Fibroblast of peridontal ligament (primary cell): ENCODE results near the gene IER3.
"Not testable (repeated sequence)": the region's sequence is repeated elsewhere in the genome, so short reads cannot be mapped to it uniquely, and the experiment has no call there.

Source experiments
- DNase-seq: peaks from one replicate; pipeline ENCODE4 v3.0.0-alpha.2; 2010; ENCODE audit errors: extremely low read depth

The IER3 gene

GRCh38 chr6:30723843-30724741 lies 20.3 kb downstream of the IER3 start:
- DNase-seq: not testable (repeated sequence)

DNA sequence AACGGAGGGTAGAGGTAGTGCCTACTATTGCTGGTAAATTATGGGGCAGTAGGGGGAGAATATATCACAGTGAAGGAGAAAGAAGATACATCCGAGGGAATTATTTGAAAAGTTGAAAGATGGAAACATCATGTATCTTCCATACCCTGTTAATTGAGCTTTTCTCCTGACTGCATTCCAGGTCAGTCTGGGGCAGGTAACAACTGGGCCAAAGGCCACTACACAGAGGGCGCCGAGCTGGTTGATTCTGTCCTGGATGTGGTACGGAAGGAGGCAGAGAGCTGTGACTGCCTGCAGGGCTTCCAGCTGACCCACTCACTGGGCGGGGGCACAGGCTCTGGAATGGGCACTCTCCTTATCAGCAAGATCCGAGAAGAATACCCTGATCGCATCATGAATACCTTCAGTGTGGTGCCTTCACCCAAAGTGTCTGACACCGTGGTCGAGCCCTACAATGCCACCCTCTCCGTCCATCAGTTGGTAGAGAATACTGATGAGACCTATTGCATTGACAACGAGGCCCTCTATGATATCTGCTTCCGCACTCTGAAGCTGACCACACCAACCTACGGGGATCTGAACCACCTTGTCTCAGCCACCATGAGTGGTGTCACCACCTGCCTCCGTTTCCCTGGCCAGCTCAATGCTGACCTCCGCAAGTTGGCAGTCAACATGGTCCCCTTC lies 21.0 kb downstream of the IER3 start:
- not testable (repeated sequence) for DNase-seq

DNA sequence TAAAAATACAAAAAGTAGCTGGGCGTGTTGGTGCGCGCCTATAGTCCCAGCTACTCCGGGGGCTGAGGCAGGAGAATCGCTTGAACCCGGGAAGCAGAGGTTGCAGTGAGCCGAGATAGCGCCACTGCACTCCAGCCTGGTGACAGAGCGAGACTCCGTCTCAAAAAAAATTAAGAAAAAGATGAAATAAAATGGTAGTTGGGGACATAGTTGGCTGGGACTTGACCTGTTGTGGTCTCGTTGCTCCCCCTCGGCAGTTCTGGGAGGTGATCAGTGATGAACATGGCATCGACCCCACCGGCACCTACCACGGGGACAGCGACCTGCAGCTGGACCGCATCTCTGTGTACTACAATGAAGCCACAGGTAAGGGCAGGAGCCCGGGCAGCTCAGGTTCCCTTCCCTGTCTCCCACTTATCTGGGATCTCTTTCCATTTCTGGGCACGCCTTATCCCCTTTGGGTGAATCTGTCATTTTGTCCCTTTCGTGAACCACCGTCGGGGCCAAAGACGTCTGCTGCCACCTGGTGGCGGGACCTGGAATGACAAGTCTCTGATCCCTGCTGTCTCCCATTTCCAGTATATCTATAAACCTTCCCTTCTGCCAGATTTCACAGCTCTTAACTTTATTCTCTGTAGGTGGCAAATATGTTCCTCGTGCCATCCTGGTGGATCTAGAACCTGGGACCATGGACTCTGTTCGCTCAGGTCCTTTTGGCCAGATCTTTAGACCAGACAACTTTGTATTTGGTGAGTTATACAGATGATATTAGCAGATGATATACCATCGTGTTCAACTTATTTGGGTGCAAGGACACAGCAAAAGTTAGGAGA lies 21.9 kb downstream of the IER3 start:
- DNase-seq: peak; percentile 79

- DNase-seq: peak; percentile 51
These were observed 22.4 kb downstream of the IER3 start for GRCh38 chr6:30722025-30722279.

DNA sequence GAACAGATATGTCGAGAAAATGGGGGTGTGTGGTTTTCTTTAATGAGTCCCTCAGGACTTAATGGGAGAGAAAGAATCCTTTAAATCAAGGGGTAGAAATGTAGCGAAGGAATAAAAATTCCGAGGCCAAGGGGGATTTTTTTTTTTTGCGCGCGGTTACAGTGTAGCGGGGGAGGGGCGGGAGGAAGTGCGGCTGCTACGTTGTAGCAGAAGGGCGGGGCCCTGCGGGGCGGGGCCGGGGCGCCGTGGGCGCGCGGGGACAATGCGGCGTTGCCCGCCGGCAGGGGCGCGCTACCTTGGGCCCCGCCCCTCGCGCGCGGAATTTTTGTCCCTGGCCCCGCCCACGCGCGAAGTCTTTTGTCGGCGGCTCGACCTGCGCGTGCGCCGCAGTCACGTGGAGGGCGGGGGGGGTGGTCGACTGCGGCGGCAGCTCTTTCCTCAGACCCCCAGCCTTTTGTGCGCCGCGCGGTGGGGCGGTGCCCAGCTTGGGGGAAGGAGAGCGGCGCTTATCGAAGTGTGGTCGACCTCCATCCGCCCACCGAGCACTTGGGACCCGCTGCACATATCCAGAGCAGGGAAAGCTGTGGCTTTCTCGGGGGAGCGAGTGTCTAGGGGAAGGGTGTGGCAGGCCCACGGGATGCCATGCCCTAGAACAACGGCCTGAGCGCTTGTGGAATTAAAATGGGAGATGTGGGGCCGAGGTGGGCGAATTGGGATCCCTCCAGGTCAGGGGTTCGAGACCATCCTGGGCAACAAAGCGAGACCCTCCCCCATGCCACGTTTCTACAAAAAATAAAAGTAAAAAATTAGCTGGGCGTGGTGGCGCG lies 22.9 kb downstream of the IER3 start:
- DNase-seq: peak; percentile 84

DNA sequence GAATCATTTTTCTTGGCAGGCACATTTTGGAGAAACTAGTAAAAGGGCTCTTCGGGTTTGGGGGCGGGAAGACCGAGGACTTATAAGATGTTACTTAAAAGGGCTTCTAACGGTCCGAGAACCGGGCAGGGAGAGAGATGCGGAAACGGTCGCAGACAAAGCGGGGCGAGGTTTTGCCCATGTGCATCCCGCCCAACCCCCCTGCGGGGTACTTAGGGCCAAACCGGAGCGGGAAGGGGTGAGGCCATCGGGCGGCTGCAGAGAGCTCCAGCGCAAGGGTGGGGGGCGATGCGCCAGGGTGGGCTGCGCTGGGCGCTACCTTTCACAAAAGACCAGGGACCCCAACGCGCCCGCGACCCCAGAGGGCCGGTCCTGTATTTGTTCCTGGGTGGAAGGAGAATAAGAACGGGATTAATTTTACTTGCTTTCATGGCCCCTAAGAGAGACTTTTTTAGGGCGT lies 23.6 kb downstream of the IER3 start:
- DNase-seq: peak; percentile 25

- DNase-seq: peak; percentile 96
These were observed 24.3 kb downstream of the IER3 start, which contains the start of gene TUBB for GRCh38 chr6:30719791-30720737. Gene TUBB, plus strand, starts transcription at chr6:30720352. Its CDS starts 155 bp downstream, at chr6:30720507.

- no peak for DNase-seq
These were observed 25.0 kb downstream of the IER3 start for GRCh38 chr6:30719356-30719755.

DNA sequence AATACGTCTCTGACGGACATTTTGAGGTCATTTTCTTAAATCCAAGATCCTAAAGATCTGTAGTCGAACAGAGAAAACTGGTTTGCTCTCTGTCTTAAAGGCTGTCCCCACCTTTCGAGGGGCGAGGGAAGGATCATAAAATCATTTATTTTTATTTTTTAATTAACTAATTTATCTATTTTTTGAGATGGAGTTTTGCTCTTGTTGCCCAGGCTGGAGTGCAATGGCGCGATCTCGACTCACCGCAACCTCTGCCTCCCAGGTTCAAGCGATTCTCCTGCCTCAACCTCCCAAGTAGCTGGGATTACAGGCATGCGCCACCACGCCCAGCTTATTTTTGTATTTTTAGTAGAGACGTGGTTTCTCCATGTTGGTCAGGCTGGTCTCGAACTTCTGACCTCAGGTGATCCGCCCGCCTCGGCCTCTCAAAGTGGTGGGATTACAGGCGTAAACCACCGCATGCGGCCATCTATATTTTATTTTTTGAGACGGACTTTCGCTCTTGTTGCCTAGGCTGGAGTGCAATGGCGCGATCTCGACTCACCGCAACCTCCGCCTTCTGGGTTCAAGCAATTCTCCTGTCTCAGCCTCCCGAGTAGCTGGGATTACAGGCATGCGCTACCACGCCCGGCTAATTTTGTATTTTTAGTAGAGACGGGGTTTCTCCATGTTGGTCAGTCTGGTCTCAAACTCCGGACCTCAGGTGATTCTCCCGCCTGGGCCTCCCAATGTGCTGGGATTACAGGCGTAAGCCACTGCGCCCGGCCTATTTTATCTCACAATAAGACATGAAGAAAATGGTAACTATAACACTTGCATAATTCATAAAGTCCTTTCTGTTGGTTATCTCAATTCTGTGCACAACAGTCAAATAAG lies 26.3 kb downstream of the IER3 start:
- DNase-seq: not testable (repeated sequence)

DNA sequence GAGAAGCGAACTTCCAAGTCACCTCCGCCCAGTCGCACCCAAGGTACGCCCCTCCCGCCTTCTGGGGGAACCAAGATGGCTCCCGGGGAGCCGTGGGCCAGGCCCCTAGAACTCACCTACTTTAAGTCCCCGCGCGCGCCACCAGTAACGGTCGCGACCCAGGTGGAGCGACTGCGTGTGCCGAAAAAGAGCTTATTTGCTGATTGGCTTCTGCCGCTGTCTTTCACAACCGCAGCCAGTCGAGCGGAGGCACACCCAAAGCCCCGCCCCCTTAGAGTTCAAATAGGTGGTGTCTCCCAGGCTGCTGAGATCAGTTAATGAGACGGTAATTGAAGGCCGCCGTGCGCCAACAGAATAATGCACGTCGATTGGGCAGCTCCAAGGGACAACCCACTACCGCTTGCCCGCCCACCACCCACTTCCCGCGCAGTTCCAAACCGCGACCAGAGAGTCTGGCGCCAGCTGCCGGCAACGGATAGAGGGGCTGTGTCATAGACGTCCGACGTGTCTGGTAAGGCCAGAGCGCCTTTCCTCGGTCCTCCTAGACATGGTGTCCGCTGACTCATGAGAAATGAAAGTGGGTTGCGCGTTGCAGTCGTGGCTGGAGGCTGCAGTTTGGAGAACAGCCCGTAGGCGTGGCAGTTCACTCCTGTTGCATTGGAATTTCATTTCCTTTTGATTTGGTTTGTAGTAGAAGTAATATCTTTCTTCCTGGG lies 27.1 kb downstream of the IER3 start, which contains the start of gene MDC1:
Gene MDC1, minus strand, starts transcription at position 153 of the 716 bp plus-strand sequence. CDS start 2,106 bp downstream, outside the sequence.
- peak; percentile 100 for DNase-seq

DNA sequence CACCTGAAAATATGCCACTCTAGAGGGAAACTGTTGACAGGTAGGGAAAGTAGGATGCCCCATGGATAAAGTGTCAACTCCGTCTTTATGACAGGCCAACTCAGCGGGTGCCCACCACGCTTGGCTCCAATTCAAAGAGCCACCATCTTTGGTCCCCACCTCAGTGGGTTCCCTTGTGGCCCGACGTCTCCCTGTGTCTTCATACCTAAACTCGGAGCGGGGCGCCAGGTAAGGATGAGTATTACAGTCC lies 27.5 kb downstream of the IER3 start:
- no peak for DNase-seq

- DNase-seq: no peak
These were observed 30.1 kb downstream of the IER3 start for GRCh38 chr6:30714263-30714662.

GRCh38 chr6:30712441-30712945 lies 31.9 kb downstream of the IER3 start:
- no peak for DNase-seq

DNA sequence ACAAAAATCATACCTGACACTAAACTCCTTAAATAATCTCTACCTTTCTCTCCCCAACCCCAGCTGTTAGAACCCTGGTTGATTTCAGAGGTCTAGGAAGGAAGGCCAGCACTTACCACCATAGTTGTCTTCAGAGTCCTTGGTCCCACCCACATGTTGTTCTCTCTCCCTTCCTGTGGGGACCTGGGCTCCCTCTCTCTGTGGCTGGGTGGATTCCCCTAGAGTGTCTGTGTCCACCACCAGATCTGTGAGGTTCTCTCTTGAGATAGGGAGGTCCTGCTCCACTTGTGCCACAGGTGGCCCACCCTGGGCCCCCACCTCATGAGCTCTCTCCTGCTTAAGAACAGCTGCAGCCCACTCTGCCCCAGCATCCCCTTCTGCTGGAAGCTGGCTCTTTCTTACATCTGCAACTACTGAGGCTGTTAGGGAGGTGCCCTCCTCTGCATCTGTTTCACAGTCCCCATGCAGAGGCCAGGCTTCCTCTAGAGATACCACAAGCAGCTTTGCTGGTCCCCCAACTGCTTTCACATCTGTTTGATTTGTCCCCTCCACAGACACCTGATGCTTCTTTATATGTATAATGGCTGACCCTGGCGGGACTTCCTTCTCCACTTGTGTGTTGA lies 32.5 kb downstream of the IER3 start:
- DNase-seq: no peak

DNA sequence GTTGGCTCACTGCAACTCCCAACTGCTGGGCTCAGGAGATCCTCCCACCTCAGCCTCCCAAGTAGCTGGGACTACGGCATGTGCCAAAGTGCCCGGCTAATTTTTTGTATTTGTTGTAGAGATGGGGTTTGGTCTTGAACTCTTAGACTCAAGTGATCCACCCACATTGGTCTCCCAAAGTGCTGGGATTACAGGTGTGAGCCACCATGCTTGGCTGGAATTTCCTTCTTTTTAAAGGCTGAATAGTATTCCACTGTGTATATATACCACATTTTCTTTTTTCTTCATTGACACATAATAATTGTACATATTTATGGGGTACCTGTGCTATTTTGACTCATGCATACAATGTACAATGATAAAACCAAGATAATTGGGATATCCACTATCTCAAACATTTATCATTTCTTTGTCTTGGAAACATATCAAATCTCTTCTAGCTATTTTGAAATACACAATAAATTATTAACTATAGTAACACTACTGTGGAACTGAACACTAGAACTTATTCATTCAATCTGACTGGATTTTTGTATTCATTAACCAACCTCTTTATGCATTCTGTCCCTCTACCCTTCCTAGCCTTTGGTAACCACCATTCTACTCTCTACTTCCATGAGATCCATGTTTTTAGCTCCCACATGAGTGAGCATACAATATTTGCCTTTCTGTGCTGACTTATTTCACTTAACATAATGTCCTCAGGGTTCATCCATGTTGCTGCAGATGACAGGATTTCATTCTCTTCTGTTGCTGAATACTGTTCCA lies 35.1 kb downstream of the IER3 start:
- DNase-seq: no peak

DNA sequence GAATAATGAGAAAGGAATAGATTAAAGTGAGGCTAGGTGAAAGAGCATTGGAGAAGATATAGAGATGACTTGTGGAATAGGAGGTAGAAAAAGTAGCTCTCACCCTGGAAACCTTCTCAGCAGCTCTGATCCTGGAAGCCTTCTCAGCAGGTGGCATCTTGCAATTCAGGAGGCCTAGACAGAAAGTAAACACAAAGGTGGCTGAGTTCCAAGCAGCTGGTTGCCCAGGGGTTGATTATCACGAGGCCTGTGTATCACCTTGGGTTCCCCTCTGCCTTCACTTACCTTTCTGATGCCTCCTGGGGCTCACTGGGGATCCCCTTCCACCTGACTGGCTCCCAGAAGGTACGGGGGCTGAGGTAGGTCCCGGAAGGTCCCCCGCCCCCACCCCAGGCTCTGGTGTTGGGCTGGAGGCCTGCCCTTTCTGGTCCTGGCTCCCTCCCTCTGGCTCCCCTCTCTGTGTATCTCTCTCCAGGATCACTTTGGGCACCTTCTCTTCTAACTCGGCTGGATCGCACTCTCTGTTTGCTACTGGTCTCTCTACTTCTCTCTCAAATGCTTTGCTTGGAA lies 37.0 kb downstream of the IER3 start:
- DNase-seq: no peak

DNA sequence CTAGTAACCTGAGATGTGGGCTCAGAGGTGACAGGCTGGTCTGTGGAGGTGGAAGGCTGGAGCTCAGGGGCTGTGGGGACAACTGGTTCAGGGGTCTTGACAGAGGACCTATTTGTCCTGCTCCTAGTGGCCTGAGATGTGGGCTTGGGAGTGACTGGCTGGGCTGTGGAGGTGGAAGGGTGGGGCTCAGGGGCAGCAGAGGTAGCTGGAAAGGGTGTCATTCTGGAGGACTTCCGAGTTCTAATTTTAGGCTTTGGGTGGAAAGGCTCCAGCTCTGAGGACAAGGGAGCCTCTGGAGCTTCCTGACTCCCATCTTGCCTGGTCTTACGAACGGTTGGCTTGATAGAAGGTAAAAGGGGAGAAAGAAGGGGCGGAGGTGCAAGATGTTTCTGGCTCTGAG lies 38.7 kb downstream of the IER3 start:
- DNase-seq: no peak
